ENCODE measurements around the gene UIMC1. TPM values are rescaled to one million over a fixed set of nuclear protein-coding genes. Genes with fewer than 3 reads are reported as not detected.
A peak's percentile ranks its signal among the peaks of the same experiment; 100 is the strongest.

Gene UIMC1
- total RNA-seq, 1 experiment from 2014 or later: 53.0 TPM

- Histone ChIP-seq H3K4me2 (ENCODE audit: insufficient read depth, insufficient read length, low read length) (no peak overlapping the region), H4K20me1 (ENCODE audit: control insufficient read depth, insufficient read depth, insufficient read length) (no peaks in the 10 kb centered on the region), H3K27ac (ENCODE audit: insufficient read length, low read depth, low read length) (no peak overlapping the region), H3K9ac (ENCODE audit: extremely low read depth, insufficient read length, low read length) (no peak overlapping the region), H4K91ac (ENCODE audit: insufficient read length, low read depth, low read length) (no peak overlapping the region), H3K9me3 (ENCODE audit: control insufficient read depth, low read depth, low read length) (no peaks in the 10 kb centered on the region), H2AK5ac (ENCODE audit: insufficient read length, low read length) (no peak overlapping the region), H3K18ac (ENCODE audit: insufficient read length, low read depth, low read length) (no peak overlapping the region), H3T11ph (ENCODE audit: low read length) (no peak overlapping the region), H4K5ac (ENCODE audit: insufficient read length, low read depth, low read length) (no peak overlapping the region), H3K23ac (ENCODE audit: insufficient read length, low read depth, low read length) (no peak overlapping the region), H2AFZ (ENCODE audit: low read length) (no peak overlapping the region), H4K8ac (replicated peaks; ENCODE audit: insufficient read length, low read depth, low read length) (no peak overlapping the region), H3K4ac (ENCODE audit: low read depth, low read length) (no peak overlapping the region), H2BK15ac (ENCODE audit: low read depth, low read length) (no peak overlapping the region), H2BK12ac (ENCODE audit: insufficient read length, low read depth, low read length) (no peak overlapping the region), H3K4me1 (ENCODE audit: insufficient read depth, low read length) (no peaks in the 10 kb centered on the region), H3K27me3 (ENCODE audit: insufficient read depth, low read length) (no peaks in the 10 kb centered on the region), H3K79me2 (ENCODE audit: insufficient read depth, low read length) (no peaks in the 10 kb centered on the region), H2BK20ac (ENCODE audit: low read depth, low read length, poor library complexity, severe bottlenecking) (no peak overlapping the region), H3K56ac (ENCODE audit: insufficient read length, low read depth, low read length) (no peak overlapping the region), H3K14ac (ENCODE audit: insufficient read depth, low read length) (no peak overlapping the region; the same call in 1 of the 2 replicates), H2BK5ac (ENCODE audit: insufficient read length, low read length) (no peak overlapping the region), H3K79me1 (ENCODE audit: insufficient read depth, low read depth, low read length, poor library complexity, severe bottlenecking) (no peaks in the 10 kb centered on the region), H3K23me2 (ENCODE audit: insufficient read length, low read depth, low read length, poor library complexity, severe bottlenecking) (no peaks in the 10 kb centered on the region), H2BK120ac (ENCODE audit: low read depth, low read length, poor library complexity, severe bottlenecking) (no peak overlapping the region)
- WGBS (ENCODE audit: extremely low coverage, insufficient read length, low lambda C conversion rate): no CpG with 5 or more reads among the region's 24 CpGs
- no peak for TF ChIP-seq CTCF (conservative IDR thresholded peaks at IDR 0.05)
- H3K36me3 Mint-ChIP-seq (ENCODE audit: insufficient read depth in 1 of 3, low read depth in 3 of 3): no peaks in the 10 kb centered on the region; a peak in 1 of 7 replicates
- H3K4me3 Mint-ChIP-seq: peak overlapping the region in 1 of 2 experiments; percentile 10; a peak in 1 of 5 replicates
- peak overlapping the region in 1 of 3 experiments; percentile 95; a peak in 1 of 7 replicates for H3K27ac Mint-ChIP-seq
- peaks cover 8% of the 10 kb centered on the region for H3K27me3 Mint-ChIP-seq (ENCODE audit: low read depth)
- H3K4me1 Mint-ChIP-seq: peaks cover 3 to 4% of the 10 kb centered on the region in 2 experiments
- DNase-seq: no peak
- no peaks in the 10 kb centered on the region for H3K9me3 Mint-ChIP-seq
These were observed 117.0 kb downstream of the UIMC1 start for GRCh38 chr5:176889321-176890280.

Data from H9 (cell line).